H1 (cell line): Measurements from ENCODE around the gene COL25A1. TPM values are rescaled to one million over a fixed set of nuclear protein-coding genes. Genes with fewer than 3 reads are reported as not detected.

Experiments used
- CTCF ChIA-PET: fragments of 300-600 bp; sonication (Branson Sonifier 250); formaldehyde crosslinking; loops from one replicate; lab custom pipeline; 2021; ENCODE audit not compliant: partially characterized antibody; lab: Charles Lee
- POLR2A ChIA-PET: fragments of 300-600 bp; sonication (Branson Sonifier 250); formaldehyde crosslinking; loops from one replicate; lab custom pipeline; 2021; ENCODE audit warnings: inconsistent platforms; ENCODE audit not compliant: partially characterized antibody; lab: Charles Lee
- DNase-seq, 2 experiments: peaks; one replicate each; pipeline versions ENCODE4 v3.0.0 to v3.0.0-alpha.2; 2010 to 2022; ENCODE audit warnings: low spot score in 2 of 2, low read depth in 1 of 2, mixed read lengths in 1 of 2
- FAIRE-seq: peaks from 2 replicates; lab custom pipeline; 2011; peaks lifted over from hg19 to GRCh38; lab: Jason Lieb, UNC
- H2AFZ ChIP-seq: 2 replicates; pipeline ENCODE4 v1.8.1; 2012; ENCODE audit warnings: low read length, inconsistent platforms
- H2AK5ac ChIP-seq: 2 replicates; pipeline ENCODE4 v1.6.1; 2013; ENCODE audit warnings: low read depth, low read length
- H2BK120ac ChIP-seq: replicated peaks from 2 replicates; pipeline ENCODE3; 2013; ENCODE audit warnings: low read depth, low read length, inconsistent platforms
- H2BK12ac ChIP-seq: 2 replicates; pipeline ENCODE4 v1.6.1; 2013; ENCODE audit warnings: low read depth, low read length
- H2BK15ac ChIP-seq: 2 replicates; pipeline ENCODE4 v1.6.1; 2013; ENCODE audit warnings: low read length
- H2BK20ac ChIP-seq: 2 replicates; pipeline ENCODE4 v1.6.1; 2013; ENCODE audit warnings: low read length
- H2BK5ac ChIP-seq: 2 replicates; pipeline ENCODE4 v1.6.1; 2013; ENCODE audit warnings: low read depth, low read length
- H3K14ac ChIP-seq: 2 replicates; pipeline ENCODE4 v1.6.1; 2013; ENCODE audit warnings: inconsistent platforms; ENCODE audit not compliant: insufficient read length
- H3K18ac ChIP-seq: 2 replicates; pipeline ENCODE4 v1.6.1; 2013; ENCODE audit warnings: low read length; ENCODE audit errors: extremely low read depth
- H3K23ac ChIP-seq: 2 replicates; pipeline ENCODE4 v1.6.1; 2013; ENCODE audit warnings: inconsistent platforms; ENCODE audit not compliant: insufficient read length
- H3K23me2 ChIP-seq: 2 replicates; pipeline ENCODE4 v1.6.1; 2013; ENCODE audit warnings: low read depth, low read length
- H3K27ac ChIP-seq: 2 replicates; pipeline ENCODE4 v1.6.1; 2011; ENCODE audit warnings: low read depth, low read length, inconsistent platforms
- H3K27me3 ChIP-seq, 4 experiments: replicated peaks in 1 of 4; 1 replicate in 1 of 4; 2 replicates in 3 of 4; pipeline versions ENCODE4 v1.6.1 to v1.8.1; 2011 to 2013; ENCODE audit warnings: low read length in 3 of 4, mild to moderate bottlenecking in 3 of 4, inconsistent platforms in 2 of 4, mixed read lengths in 2 of 4, moderate library complexity in 1 of 4; ENCODE audit not compliant: control insufficient read depth in 3 of 4, insufficient read depth in 3 of 4; ENCODE audit errors: extremely low read depth in 1 of 4
- H3K36me3 ChIP-seq, 4 experiments: 2 replicates each; pipeline versions ENCODE4 v1.6.1 to v1.8.1; 2011 to 2013; ENCODE audit warnings: mild to moderate bottlenecking in 4 of 4, low read length in 3 of 4, moderate library complexity in 2 of 4, control low read depth in 1 of 4, inconsistent platforms in 1 of 4; ENCODE audit not compliant: insufficient read depth in 4 of 4, control insufficient read depth in 2 of 4
- H3K4ac ChIP-seq: replicated peaks from 2 replicates; pipeline ENCODE3; 2013; ENCODE audit warnings: low read length, low read depth, mixed read lengths, inconsistent platforms; ENCODE audit not compliant: insufficient read length
- H3K4me1 ChIP-seq, 4 experiments: replicated peaks in 1 of 4; 1 replicate in 1 of 4; 2 replicates in 3 of 4; pipeline versions ENCODE4 v1.6.1 to v1.8.1; 2011 to 2013; ENCODE audit warnings: low read length in 3 of 4, inconsistent platforms in 2 of 4, mixed read lengths in 1 of 4; ENCODE audit not compliant: insufficient read depth in 4 of 4, control insufficient read depth in 3 of 4
- H3K4me2 ChIP-seq, 2 experiments: 2 replicates each; pipeline versions ENCODE4 v1.6.1 to v1.8.1; 2011 to 2013; ENCODE audit warnings: low read depth in 2 of 2, low read length in 2 of 2, control low read depth in 1 of 2, inconsistent platforms in 1 of 2, mild to moderate bottlenecking in 1 of 2; ENCODE audit not compliant: insufficient read depth in 1 of 2
- H3K4me3 ChIP-seq, 4 experiments: fragments of 200-600, 300-600 bp in 1 of 4; sonication (generic), shearing (Covaris generic), sonication (Bioruptor Twin) in 1 of 4; 2 replicates each; pipeline versions ENCODE4 v1.5.1 to v1.8.1; 2011 to 2016; ENCODE audit warnings: low read length in 4 of 4, low read depth in 3 of 4, control low read depth in 2 of 4, inconsistent platforms in 2 of 4, mild to moderate bottlenecking in 2 of 4, mixed read lengths in 1 of 4, moderate library complexity in 1 of 4; ENCODE audit not compliant: insufficient read depth in 2 of 4; ENCODE audit errors: extremely low read depth in 1 of 4
- H3K56ac ChIP-seq: replicated peaks from 2 replicates; pipeline ENCODE3; 2013; ENCODE audit warnings: low read depth, mild to moderate bottlenecking, mixed read lengths, low read length, inconsistent platforms; ENCODE audit not compliant: insufficient read length
- H3K79me1 ChIP-seq: 2 replicates; pipeline ENCODE4 v1.6.1; 2013; ENCODE audit warnings: low read depth, low read length, control low read depth
- H3K79me2 ChIP-seq, 2 experiments: 2 replicates each; pipeline versions ENCODE4 v1.6.1 to v1.8.1; 2012 to 2013; ENCODE audit warnings: low read length in 2 of 2, mild to moderate bottlenecking in 2 of 2, inconsistent platforms in 1 of 2; ENCODE audit not compliant: insufficient read depth in 2 of 2, control insufficient read depth in 1 of 2
- H3K9ac ChIP-seq, 4 experiments: replicated peaks in 1 of 4; 1 replicate in 1 of 4; 2 replicates in 3 of 4; pipeline versions ENCODE4 v1.6.1 to v1.8.1; 2011 to 2013; ENCODE audit warnings: low read depth in 3 of 4, low read length in 3 of 4, control low read depth in 2 of 4, mild to moderate bottlenecking in 2 of 4, moderate library complexity in 2 of 4, inconsistent platforms in 1 of 4; ENCODE audit errors: extremely low read depth in 1 of 4
- H3K9me3 ChIP-seq, 2 experiments: 2 replicates each; pipeline versions ENCODE4 v1.6.1 to v1.8.1; 2012 to 2013; ENCODE audit warnings: mild to moderate bottlenecking in 2 of 2, moderate library complexity in 2 of 2, control low read depth in 1 of 2, inconsistent platforms in 1 of 2, low read depth in 1 of 2, low read length in 1 of 2, mixed read lengths in 1 of 2; ENCODE audit not compliant: insufficient read depth in 2 of 2
- H4K20me1 ChIP-seq, 2 experiments: replicated peaks in 1 of 2; 2 replicates each; pipeline versions ENCODE3 to v1.8.1; 2011 to 2013; ENCODE audit warnings: inconsistent platforms in 2 of 2, low read length in 2 of 2, mild to moderate bottlenecking in 1 of 2; ENCODE audit not compliant: insufficient read depth in 2 of 2, control insufficient read depth in 1 of 2
- H4K5ac ChIP-seq: 2 replicates; pipeline ENCODE4 v1.6.1; 2013; ENCODE audit warnings: low read length, low read depth, mixed read lengths, inconsistent platforms; ENCODE audit not compliant: insufficient read length
- H4K8ac ChIP-seq: 2 replicates; pipeline ENCODE4 v1.8.0; 2013; ENCODE audit warnings: mild to moderate bottlenecking, moderate library complexity, low read length, inconsistent platforms; ENCODE audit not compliant: insufficient read depth; ENCODE audit errors: extremely low read depth
- H4K91ac ChIP-seq: replicated peaks from 2 replicates; pipeline ENCODE3; 2013; ENCODE audit warnings: low read length, mixed read lengths, inconsistent platforms; ENCODE audit not compliant: insufficient read length
- BACH1 ChIP-seq: IDR thresholded peaks from 2 replicates; pipeline ENCODE4 v1.6.1; 2012; ENCODE audit warnings: low read length, improper control_type of control experiment
- BCL11A ChIP-seq, 2 experiments: IDR thresholded peaks; one replicate each; pipeline ENCODE4 v1.6.1; 2011; ENCODE audit warnings: low read depth in 2 of 2, low read length in 2 of 2, mild to moderate bottlenecking in 2 of 2
- BRCA1 ChIP-seq: IDR thresholded peaks from 2 replicates; pipeline ENCODE4 v1.6.1; 2012; ENCODE audit warnings: low read depth, low read length, improper control_type of control experiment
- CBX8 ChIP-seq: fragments of 300-800, 300-1000 bp; sonication (generic); IDR thresholded peaks from 2 replicates; pipeline ENCODE4 v1.7.1; 2016; ENCODE audit warnings: low read depth, low read length, borderline replicate concordance
- CHD1 ChIP-seq: IDR thresholded peaks from 2 replicates; pipeline ENCODE4 v1.6.1; 2012; ENCODE audit warnings: low read depth, low read length, improper control_type of control experiment
- CREB1 ChIP-seq: IDR thresholded peaks from 2 replicates; pipeline ENCODE4 v1.6.1; 2012; ENCODE audit warnings: inconsistent platforms
- E2F6 ChIP-seq: IDR thresholded peaks from 2 replicates; pipeline ENCODE4 v1.6.1; 2012; ENCODE audit warnings: inconsistent platforms
- GTF2F1 ChIP-seq: IDR thresholded peaks from 2 replicates; pipeline ENCODE4 v1.6.1; 2012; ENCODE audit warnings: low read depth, low read length, improper control_type of control experiment, borderline replicate concordance
- JUND ChIP-seq: IDR thresholded peaks from 2 replicates; pipeline ENCODE4 v1.6.1; 2011; ENCODE audit warnings: mild to moderate bottlenecking, improper control_type of control experiment, low read length
- KDM5A ChIP-seq: fragments of 200-600 bp; IDR thresholded peaks from 2 replicates; pipeline ENCODE4 v1.7.1; 2012; ENCODE audit warnings: mild to moderate bottlenecking, low read length, inconsistent platforms, mixed read lengths
- MAX ChIP-seq: IDR thresholded peaks from 2 replicates; pipeline ENCODE4 v1.6.1; 2012; ENCODE audit warnings: inconsistent platforms
- RBBP5 ChIP-seq: IDR thresholded peaks from 2 replicates; pipeline ENCODE4 v1.7.1; 2012; ENCODE audit warnings: low read depth, mild to moderate bottlenecking, inconsistent platforms, low read length, moderate library complexity, borderline replicate concordance
- RXRA ChIP-seq: IDR thresholded peaks from 2 replicates; pipeline ENCODE4 v1.6.1; 2011; ENCODE audit warnings: low read depth, mild to moderate bottlenecking, low read length, moderate library complexity; ENCODE audit not compliant: insufficient read depth
- SUZ12 ChIP-seq: fragments of 200-600 bp; sonication (generic); IDR thresholded peaks from 2 replicates; pipeline ENCODE4 v1.6.1; 2012; ENCODE audit warnings: mild to moderate bottlenecking, inconsistent platforms, low read length, moderate library complexity, mixed read lengths
- TEAD4 ChIP-seq: IDR thresholded peaks from 2 replicates; pipeline ENCODE4 v1.6.1; 2012; ENCODE audit warnings: low read depth, low read length, inconsistent platforms, mixed read lengths
- polyA plus RNA-seq, 7 experiments: library from polyadenylated mRNA; depleted of rRNA in 3 of 7; stranded (reverse) in 5 of 7; unstranded in 2 of 7; fragments of >200 nt in 5 of 7; fragments of 200-250 nt in 2 of 7; gene quantifications; 1 replicate in 5 of 7; 2 replicates in 1 of 7; 4 replicates in 1 of 7; pipeline versions ENCODE4 v1.2.1 to v1.2.3, GENCODE V29; 2011 to 2013; ENCODE audit warnings: missing spikeins in 2 of 7, mixed read lengths in 2 of 7
- total RNA-seq: library from RNA; stranded (reverse); fragmentation: NEBNext Ultra II Directional; extraction: Animal tissue kit (Norgen Biotek cat#: 25700); gene quantifications from 2 replicates; pipeline ENCODE4 v1.2.1, GENCODE V29; 2021

The COL25A1 gene
- total and polyA plus RNA-seq, 2 of the 8 experiments (the other 6 are each of a cell fraction or from before 2014, with no cell fraction given): 1.1 to 8.3 TPM

- FAIRE-seq: peak; percentile 19
- Histone ChIP-seq H4K91ac (no peak overlapping the region), H4K20me1 (no peaks in the 10 kb centered on the region), H3K9me3 (no peaks in the 10 kb centered on the region), H4K5ac (no peak overlapping the region), H3K4me3 (no peak overlapping the region), H3K27me3 (no peaks in the 10 kb centered on the region), H3K23me2 (no peaks in the 10 kb centered on the region), H3K36me3 (no peaks in the 10 kb centered on the region; a peak in 1 of 8 replicates), H3K79me2 (no peaks in the 10 kb centered on the region), H2AFZ (no peak overlapping the region), H4K8ac (no peak overlapping the region), H3K14ac (no peak overlapping the region), H2BK20ac (no peak overlapping the region), H3K4me2 (0 out of 4 replicates have a peak overlapping the region, but pooled peaks of 1 of the 2 experiments have one; percentile 8), H3K18ac (no peak overlapping the region), H3K4me1 (peaks cover 0 to 6% (median 2%) of the 10 kb centered on the region in 4 experiments; a peak in 4 of 7 replicates), H3K9ac (no peak overlapping the region), H2BK12ac (no peak overlapping the region), H3K79me1 (no peaks in the 10 kb centered on the region), H2BK5ac (no peak overlapping the region), H3K56ac (no peak overlapping the region), H2BK120ac (no peak overlapping the region), H3K4ac (no peak overlapping the region), H2BK15ac (no peak overlapping the region), H3K23ac (no peak overlapping the region), H3K27ac (no peak overlapping the region), H2AK5ac (no peak overlapping the region)
- ChIA-PET CTCF (interaction anchor here (0.7 to 1.7 kb wide), 8 partner anchors 9 to 227 kb away, joined by 3 to 6 read pairs (median 3); no protein-coding TSS in a partner anchor), POLR2A (interaction anchor here (0.8 kb wide), 1 partner anchor 225 kb away, joined by 3 read pairs; no protein-coding TSS in a partner anchor)
- no peak for DNase-seq
- TF ChIP-seq CBX8: no peak
- no peak for TF ChIP-seq BACH1
- no peak for TF ChIP-seq E2F6
- no peak for TF ChIP-seq MAX
- TF ChIP-seq CHD1: no peak
- TF ChIP-seq KDM5A: no peak
- TF ChIP-seq BRCA1: no peak
- TF ChIP-seq GTF2F1: no peak
- TF ChIP-seq JUND: no peak
- TF ChIP-seq SUZ12: no peak
- no peak for TF ChIP-seq RXRA
- no peak for TF ChIP-seq CREB1
- TF ChIP-seq BCL11A (IDR thresholded peaks at IDR 0.05; ENCODE audit: low read depth in 2 of 2, low read length in 2 of 2): no peak
- TF ChIP-seq RBBP5: no peak
- TF ChIP-seq TEAD4: no peak
Observed at GRCh38 chr4:109163493-109163892, 139.0 kb downstream of the COL25A1 start.
